Smooth muscle cell (in vitro differentiated cells): Measurements from ENCODE around the gene TMEM117. TPM values are rescaled to one million over a fixed set of nuclear protein-coding genes. Genes with fewer than 3 reads are reported as not detected.
"Not testable (repeated sequence)": the region's sequence is repeated elsewhere in the genome, so short reads cannot be mapped to it uniquely, and the experiment has no call there.

Source experiments
- DNase-seq: peaks from one replicate; lab custom pipeline; 2025; ENCODE audit not compliant: unreplicated experiment; lab: John Stamatoyannopoulos, UW
- H2AFZ ChIP-seq: fragments of 200-600 bp; sonication (generic); 2 replicates; pipeline ENCODE4 v1.6.0; 2016; ENCODE audit warnings: antibody characterized with exemption, low read depth, mild to moderate bottlenecking
- H3F3A ChIP-seq: fragments of 200-600 bp; sonication (generic); 2 replicates; pipeline ENCODE4 v1.6.0; 2017; ENCODE audit warnings: antibody characterized with exemption, low read depth
- H3K27ac ChIP-seq: fragments of 200-600 bp; sonication (generic); 2 replicates; pipeline ENCODE4 v1.5.1; 2016; ENCODE audit warnings: low read depth, mild to moderate bottlenecking
- H3K27me3 ChIP-seq: fragments of 200-600 bp; sonication (generic); 2 replicates; pipeline ENCODE4 v1.6.1; 2016; ENCODE audit warnings: low read depth, mild to moderate bottlenecking
- H3K36me3 ChIP-seq: fragments of 200-600 bp; sonication (generic); 2 replicates; pipeline ENCODE4 v1.5.1; 2016; ENCODE audit warnings: low read depth
- H3K4me1 ChIP-seq: fragments of 200-600 bp; sonication (generic); 2 replicates; pipeline ENCODE4 v1.5.1; 2016; ENCODE audit warnings: low read depth
- H3K4me2 ChIP-seq: fragments of 200-600 bp; sonication (generic); 2 replicates; pipeline ENCODE4 v1.6.0; 2016; ENCODE audit warnings: mild to moderate bottlenecking
- H3K4me3 ChIP-seq: fragments of 200-600 bp; sonication (generic); 2 replicates; pipeline ENCODE4 v1.5.1; 2016; ENCODE audit warnings: mild to moderate bottlenecking
- H3K79me2 ChIP-seq: fragments of 200-600 bp; sonication (generic); 2 replicates; pipeline ENCODE4 v1.6.0; 2016; ENCODE audit warnings: low read depth, mild to moderate bottlenecking
- H3K9ac ChIP-seq: fragments of 200-600 bp; sonication (generic); 2 replicates; pipeline ENCODE4 v1.6.0; 2016; ENCODE audit warnings: low read depth
- H3K9me3 ChIP-seq: fragments of 200-600 bp; sonication (generic); replicated peaks from 2 replicates; pipeline ENCODE4 v1.5.1; 2016; ENCODE audit warnings: low read depth
- H4K20me1 ChIP-seq: fragments of 200-600 bp; sonication (generic); 2 replicates; pipeline ENCODE4 v1.6.0; 2016; ENCODE audit warnings: low read depth
- CTCF ChIP-seq: fragments of 200-600 bp; sonication (generic); IDR thresholded peaks from 2 replicates; pipeline ENCODE4 v1.5.1; 2017; ENCODE audit warnings: borderline replicate concordance, mild to moderate bottlenecking, antibody characterized with exemption; ENCODE audit not compliant: insufficient read depth, poor library complexity, severe bottlenecking
- WGBS: methylation state at CpG from one replicate; pipeline ENCODE4 v1.1.7; 2016; ENCODE audit warnings: low lambda C conversion rate; 5-methylcytosine and 5-hydroxymethylcytosine counted together
- polyA plus RNA-seq: library from polyadenylated mRNA; unstranded; fragments of >200 nt; fragmentation: Nextera tagmentation; extraction: Ambion mirVana; gene quantifications from 2 replicates; pipeline ENCODE4 v1.2.1, GENCODE V29; 2016
- total RNA-seq: library from RNA; depleted of rRNA; stranded (reverse); fragments of >200 nt; gene quantifications from 2 replicates; pipeline ENCODE4 v1.2.3, GENCODE V29; 2014

TMEM117 gene
- total and polyA plus RNA-seq, 2 experiments from 2014 or later, result 13.0 to 38.9 TPM

- Histone ChIP-seq H4K20me1 (no peaks in the 10 kb centered on the region), H3K9me3 (no peaks in the 10 kb centered on the region), H3K27ac (no peak overlapping the region), H2AFZ (no peak overlapping the region), H3K4me1 (no peaks in the 10 kb centered on the region), H3K4me2 (no peak overlapping the region), H3K27me3 (no peaks in the 10 kb centered on the region), H3K79me2 (peaks cover 28% of the 10 kb centered on the region), H3K4me3 (no peak overlapping the region), H3K36me3 (peaks cover 4% of the 10 kb centered on the region), H3K9ac (no peak overlapping the region), H3F3A (peaks cover under 1% of the 10 kb centered on the region)
- no peak for DNase-seq
- TF ChIP-seq CTCF, result no peak
- 93% methylated on average over 3 of the region's 3 CpGs for WGBS
Observed at GRCh38 chr12:43841253-43841652, 5.4 kb downstream of the TMEM117 start.

DNA sequence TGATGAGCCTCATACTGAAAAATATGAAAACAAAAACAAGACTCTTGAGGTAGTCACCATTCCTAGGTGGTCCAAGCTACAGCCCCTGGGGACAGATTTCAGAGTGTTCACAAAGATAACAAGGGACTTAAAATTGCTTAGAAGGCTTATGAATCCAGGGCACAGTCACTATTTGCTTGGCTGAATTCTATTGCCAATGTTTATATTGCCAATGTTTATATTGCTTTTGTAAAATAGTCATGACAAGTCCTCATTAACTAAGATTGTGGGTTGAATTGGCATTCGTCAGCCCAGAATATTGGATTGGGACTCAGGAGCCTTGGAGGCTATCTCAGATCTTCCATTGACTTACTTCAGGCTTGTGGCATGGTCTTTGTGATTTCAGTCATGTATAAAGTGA, 6.4 kb downstream of the TMEM117 start:
- TF ChIP-seq CTCF, result no peak
- Histone ChIP-seq H3K9me3 (no peaks in the 10 kb centered on the region), H3K9ac (no peak overlapping the region), H3K4me2 (no peak overlapping the region), H2AFZ (no peak overlapping the region), H3K27ac (no peak overlapping the region), H3K36me3 (peaks cover 4% of the 10 kb centered on the region), H3K79me2 (peaks cover 21% of the 10 kb centered on the region), H3K27me3 (no peaks in the 10 kb centered on the region), H3K4me1 (no peaks in the 10 kb centered on the region), H3F3A (no peaks in the 10 kb centered on the region), H3K4me3 (no peak overlapping the region), H4K20me1 (no peaks in the 10 kb centered on the region)
- WGBS, result 84% methylated on average over 1 of the region's 1 CpG
- no peak for DNase-seq

GRCh38 chr12:43847425-43848225, 11.7 kb downstream of the TMEM117 start:
- not testable (repeated sequence) for H3K4me2 ChIP-seq, H3K4me3 ChIP-seq, H3K9ac ChIP-seq, DNase-seq, H3K27me3 ChIP-seq, H3K4me1 ChIP-seq, H3K36me3 ChIP-seq, H3F3A ChIP-seq, H3K79me2 ChIP-seq, H3K9me3 ChIP-seq, H4K20me1 ChIP-seq, H2AFZ ChIP-seq
- 72% methylated on average over 4 of the region's 4 CpGs for WGBS
- H3K27ac ChIP-seq, result peak overlapping the region; percentile 53

DNA sequence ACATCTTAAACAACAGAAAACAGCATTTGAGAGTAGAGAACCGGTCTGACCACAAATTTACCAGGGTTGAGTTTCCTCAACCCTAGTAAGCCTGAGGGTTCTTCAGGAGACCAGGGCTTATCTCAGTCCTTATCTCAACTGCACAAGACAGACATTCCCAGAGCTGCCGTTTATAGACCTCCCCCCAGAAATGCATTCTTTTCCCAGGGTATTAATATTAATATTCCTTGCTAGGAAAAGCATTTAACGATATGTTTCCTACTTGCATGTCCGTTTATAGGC, 12.3 kb downstream of the TMEM117 start:
- Histone ChIP-seq H3F3A (no peaks in the 10 kb centered on the region), H3K4me2 (no peak overlapping the region), H3K36me3 (peaks cover 4% of the 10 kb centered on the region), H4K20me1 (no peaks in the 10 kb centered on the region), H3K27ac (peak overlapping the region; percentile 53), H3K4me1 (no peaks in the 10 kb centered on the region), H3K4me3 (no peak overlapping the region), H3K27me3 (no peaks in the 10 kb centered on the region), H3K9ac (no peak overlapping the region), H3K9me3 (no peaks in the 10 kb centered on the region), H2AFZ (no peak overlapping the region), H3K79me2 (no peaks in the 10 kb centered on the region)
- no peak for DNase-seq
- 79% methylated on average over 4 of the region's 4 CpGs for WGBS
- TF ChIP-seq CTCF, result no peak
